Parathyroid adenoma (tissue), 2 donors: ENCODE data around the gene PCDH10.

Source experiments
- H2AFZ ChIP-seq: fragments of 300-600 bp; sonication (generic); one replicate; pipeline ENCODE4 v1.7.0; 2017; ENCODE audit warnings: antibody characterized with exemption, mild to moderate bottlenecking
- H3K27ac ChIP-seq: fragments of 300-600 bp; sonication (generic); one replicate; pipeline ENCODE4 v1.7.0; 2017
- H3K27me3 ChIP-seq: fragments of 300-600 bp; sonication (generic); one replicate; pipeline ENCODE4 v1.7.0; 2017; ENCODE audit warnings: low read length; ENCODE audit not compliant: control insufficient read depth, insufficient read depth
- H3K36me3 ChIP-seq: fragments of 300-600 bp; sonication (generic); one replicate; pipeline ENCODE4 v1.7.0; 2017; ENCODE audit warnings: low read length; ENCODE audit not compliant: control insufficient read depth, insufficient read depth
- H3K4me1 ChIP-seq: fragments of 300-600 bp; sonication (generic); one replicate; pipeline ENCODE4 v1.7.0; 2017; ENCODE audit warnings: control low read depth
- H3K4me2 ChIP-seq: fragments of 300-600 bp; sonication (generic); one replicate; pipeline ENCODE4 v1.7.0; 2017; ENCODE audit warnings: low read length
- H3K4me3 ChIP-seq: fragments of 300-600 bp; sonication (generic); one replicate; pipeline ENCODE4 v1.7.0; 2017; ENCODE audit warnings: low read depth, low read length
- H3K79me2 ChIP-seq: fragments of 300-600 bp; sonication (generic); one replicate; pipeline ENCODE4 v1.7.0; 2017; ENCODE audit warnings: control low read depth
- H3K9ac ChIP-seq: fragments of 300-600 bp; sonication (generic); one replicate; pipeline ENCODE4 v1.7.0; 2017; ENCODE audit warnings: mild to moderate bottlenecking
- H3K9me3 ChIP-seq: fragments of 300-600 bp; sonication (generic); one replicate; pipeline ENCODE4 v1.7.0; 2017; ENCODE audit warnings: low read length; ENCODE audit not compliant: control insufficient read depth
- CTCF ChIP-seq: fragments of 300-600 bp; sonication (generic); IDR thresholded peaks from one replicate; pipeline ENCODE4 v1.7.0; 2017; ENCODE audit warnings: antibody characterized with exemption, mild to moderate bottlenecking
- donor health status: primary hyperparathyroidism.

PCDH10 gene

GRCh38 chr4:133161570-133162295 is 12.6 kb downstream of the PCDH10 start:
- Histone ChIP-seq H2AFZ (no peak overlapping the region), H3K4me3 (no peak overlapping the region), H3K27ac (no peak overlapping the region), H3K79me2 (no peaks in the 10 kb centered on the region), H3K4me2 (no peak overlapping the region), H3K4me1 (no peaks in the 10 kb centered on the region), H3K36me3 (no peaks in the 10 kb centered on the region), H3K9me3 (no peaks in the 10 kb centered on the region), H3K27me3 (no peaks in the 10 kb centered on the region), H3K9ac (no peak overlapping the region)
- no peak for TF ChIP-seq CTCF

- no peak overlapping the region for H3K4me2 ChIP-seq
- H3K36me3 ChIP-seq: no peaks in the 10 kb centered on the region
- H2AFZ ChIP-seq: no peak overlapping the region
- H3K4me3 ChIP-seq: no peak overlapping the region
- no peaks in the 10 kb centered on the region for H3K4me1 ChIP-seq
- TF ChIP-seq CTCF: no peak
- no peaks in the 10 kb centered on the region for H3K27me3 ChIP-seq
- H3K79me2 ChIP-seq: no peaks in the 10 kb centered on the region
- no peaks in the 10 kb centered on the region for H3K9me3 ChIP-seq
- no peak overlapping the region for H3K27ac ChIP-seq
- H3K9ac ChIP-seq: no peak overlapping the region
These were observed 13.8 kb downstream of the PCDH10 start for GRCh38 chr4:133162941-133163340.

- H3K4me2 ChIP-seq: no peak overlapping the region
- H3K27me3 ChIP-seq: no peaks in the 10 kb centered on the region
- H3K79me2 ChIP-seq: no peaks in the 10 kb centered on the region
- H3K27ac ChIP-seq: no peak overlapping the region
- no peak overlapping the region for H3K4me3 ChIP-seq
- no peak overlapping the region for H3K9ac ChIP-seq
- H3K4me1 ChIP-seq: no peaks in the 10 kb centered on the region
- no peaks in the 10 kb centered on the region for H3K9me3 ChIP-seq
- TF ChIP-seq CTCF: no peak
- no peaks in the 10 kb centered on the region for H3K36me3 ChIP-seq
- H2AFZ ChIP-seq: no peak overlapping the region
These were observed 29.9 kb downstream of the PCDH10 start for GRCh38 chr4:133178956-133179355.

DNA sequence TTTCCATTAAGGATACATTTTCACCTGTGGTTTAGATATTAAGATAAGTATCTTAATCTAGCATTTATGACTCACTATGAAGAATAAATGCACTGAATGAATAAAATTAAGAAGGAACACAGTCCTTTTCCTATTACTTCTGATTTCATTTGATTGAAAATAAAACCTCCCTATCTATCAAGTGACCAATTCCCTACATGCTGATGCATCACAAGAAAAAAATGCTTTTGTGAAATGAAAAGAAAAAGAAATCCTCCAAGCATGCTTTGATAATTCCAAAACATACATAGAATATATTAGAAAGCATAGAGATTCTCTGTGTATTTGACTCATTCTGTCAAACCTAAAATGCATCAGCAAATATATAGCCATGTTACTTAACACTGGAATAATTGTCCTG is 37.1 kb downstream of the PCDH10 start:
- no peaks in the 10 kb centered on the region for H3K4me1 ChIP-seq
- TF ChIP-seq CTCF: no peak
- H3K27me3 ChIP-seq: no peaks in the 10 kb centered on the region
- no peak overlapping the region for H3K4me2 ChIP-seq
- H3K9ac ChIP-seq: no peak overlapping the region
- no peak overlapping the region for H2AFZ ChIP-seq
- H3K79me2 ChIP-seq: no peaks in the 10 kb centered on the region
- H3K27ac ChIP-seq: no peak overlapping the region
- no peaks in the 10 kb centered on the region for H3K36me3 ChIP-seq
- H3K9me3 ChIP-seq: no peaks in the 10 kb centered on the region
- H3K4me3 ChIP-seq: no peak overlapping the region

- TF ChIP-seq CTCF: no peak
- no peaks in the 10 kb centered on the region for H3K79me2 ChIP-seq
- H3K4me2 ChIP-seq: no peak overlapping the region
- no peak overlapping the region for H3K4me3 ChIP-seq
- H3K9ac ChIP-seq: no peak overlapping the region
- no peak overlapping the region for H2AFZ ChIP-seq
- H3K27ac ChIP-seq: no peak overlapping the region
- H3K9me3 ChIP-seq: no peaks in the 10 kb centered on the region
- H3K4me1 ChIP-seq: no peaks in the 10 kb centered on the region
- no peaks in the 10 kb centered on the region for H3K27me3 ChIP-seq
- no peaks in the 10 kb centered on the region for H3K36me3 ChIP-seq
These were observed 37.8 kb downstream of the PCDH10 start for GRCh38 chr4:133186845-133187244.
